Fibroblast of the conjunctiva (primary cell): ENCODE results near the gene AVPR2.

Source experiments
- DNase-seq: peaks from one replicate; pipeline ENCODE4 v3.0.0-alpha.2; 2010; ENCODE audit warnings: low read depth

AVPR2 gene

DNA sequence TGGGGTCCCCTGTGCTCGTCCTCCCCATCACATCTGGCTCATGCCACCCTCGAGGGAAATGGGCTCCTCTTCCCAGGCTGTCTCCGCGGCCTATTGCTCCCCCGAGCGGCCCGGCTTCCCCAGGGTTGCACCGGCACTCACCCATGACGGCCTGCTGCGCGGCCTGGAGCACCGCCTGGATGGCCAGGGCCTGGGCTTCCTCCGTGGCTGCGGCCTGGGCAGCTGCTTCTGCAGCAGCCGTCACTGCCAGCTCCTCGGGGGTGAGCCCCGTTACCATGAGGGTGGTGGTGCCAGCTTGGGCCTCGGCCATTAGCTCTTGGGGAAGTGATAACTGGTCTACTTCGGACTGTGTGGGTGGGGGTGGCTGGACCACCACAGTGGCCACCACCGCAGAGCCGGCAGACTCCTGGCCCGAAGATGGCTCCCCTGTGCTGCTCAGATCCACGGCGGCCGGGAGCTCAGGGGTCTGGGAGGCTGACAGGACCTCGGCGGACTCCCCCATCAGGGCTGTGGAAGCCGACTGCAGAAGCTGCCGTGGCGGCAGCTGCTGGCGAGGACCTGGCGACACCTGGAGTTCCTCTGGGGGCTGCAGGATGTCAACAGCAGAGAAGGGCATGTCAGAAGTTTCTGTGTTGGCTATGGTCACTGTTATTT, 48.0 kb downstream of the AVPR2 start:
- DNase-seq, result no peak

DNA sequence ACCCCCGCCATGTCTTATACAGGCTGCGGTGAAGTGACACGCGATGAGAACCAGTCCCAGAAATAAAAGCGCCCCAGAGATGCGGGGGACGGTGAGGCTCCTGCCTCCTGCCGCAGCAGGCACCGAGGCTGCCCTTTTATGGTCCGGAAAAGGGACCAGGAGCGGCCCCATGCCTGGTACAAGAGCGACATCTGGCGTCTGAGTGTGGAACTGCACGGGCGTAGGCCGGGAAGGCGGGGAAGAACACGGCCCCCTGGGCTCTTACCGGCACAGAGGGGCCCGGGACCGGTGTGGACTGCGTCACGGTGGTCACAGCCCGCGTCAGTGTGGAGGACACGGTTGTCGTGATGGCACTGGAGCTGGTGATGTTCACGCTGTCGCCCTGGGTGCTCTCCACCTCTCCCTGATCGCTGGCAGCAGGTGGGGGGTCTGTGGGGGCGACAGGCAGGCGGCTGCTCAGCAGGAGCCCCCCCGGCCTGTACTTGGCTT, 48.9 kb downstream of the AVPR2 start:
- DNase-seq, result no peak

DNA sequence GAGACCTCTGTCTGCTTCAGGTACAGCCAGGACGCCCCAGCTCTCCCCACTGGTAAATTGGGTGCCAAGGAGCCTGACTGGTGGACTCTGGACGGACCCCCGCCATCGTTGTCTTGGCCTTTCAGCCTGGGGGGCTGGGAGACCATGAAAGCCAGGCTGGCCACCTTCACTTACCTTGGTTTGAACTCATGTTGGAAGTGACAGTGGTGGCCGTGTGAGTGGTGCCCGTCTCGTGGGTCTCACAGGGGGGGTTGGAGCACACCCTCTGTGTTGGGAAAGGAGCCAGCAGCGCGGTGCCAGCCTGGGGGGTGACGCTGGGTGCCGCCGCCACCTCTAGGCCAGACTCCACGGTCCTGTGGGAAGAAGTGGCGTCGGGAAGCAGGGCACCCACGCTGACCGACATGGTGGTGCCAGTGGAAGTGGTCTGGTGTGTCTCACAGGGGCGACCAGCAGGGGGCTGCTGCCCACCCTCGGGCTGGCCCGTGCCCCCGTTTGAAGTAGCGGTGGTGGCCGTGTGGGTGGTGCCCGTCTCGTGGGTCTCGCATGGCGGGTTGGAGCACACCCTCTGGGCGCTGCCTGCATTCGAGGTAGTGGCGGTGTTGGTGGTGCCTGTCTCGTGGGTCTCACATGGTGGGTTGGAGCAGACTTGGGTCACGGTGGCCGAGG, 49.6 kb downstream of the AVPR2 start:
- DNase-seq, result no peak

DNA sequence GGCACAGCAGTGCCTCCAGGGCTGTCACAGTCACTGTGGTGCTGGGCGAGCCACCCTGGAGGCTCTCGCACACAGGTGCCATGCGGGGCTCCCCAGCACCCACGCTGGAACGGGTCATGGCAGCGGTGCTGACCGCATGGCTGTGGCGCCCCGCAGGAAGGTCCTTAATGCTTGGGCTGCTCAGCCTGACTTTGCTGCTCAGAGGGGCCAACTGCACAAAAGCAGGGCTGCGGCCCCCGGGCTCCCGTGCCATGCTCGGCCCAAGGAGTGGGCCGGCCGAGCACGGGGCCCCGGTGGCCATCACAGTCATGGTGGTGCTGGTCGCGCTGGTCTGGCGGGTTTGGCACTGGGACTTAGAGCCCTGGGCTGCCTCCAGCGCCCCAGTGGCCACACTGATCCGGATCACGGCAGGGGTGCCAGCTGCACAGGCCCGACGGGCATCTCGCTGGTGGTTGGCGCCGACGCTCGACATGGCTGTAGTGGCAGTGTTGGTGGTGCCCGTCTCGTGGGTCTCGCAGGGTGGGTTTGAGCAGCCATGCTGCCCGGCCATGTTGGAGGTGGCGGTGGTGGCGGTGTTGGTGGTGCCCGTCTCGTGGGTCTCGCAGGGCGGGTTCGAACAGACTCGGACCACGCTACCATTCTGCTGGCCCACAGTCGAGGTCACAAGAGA, 50.2 kb downstream of the AVPR2 start:
- DNase-seq, result no peak

DNA sequence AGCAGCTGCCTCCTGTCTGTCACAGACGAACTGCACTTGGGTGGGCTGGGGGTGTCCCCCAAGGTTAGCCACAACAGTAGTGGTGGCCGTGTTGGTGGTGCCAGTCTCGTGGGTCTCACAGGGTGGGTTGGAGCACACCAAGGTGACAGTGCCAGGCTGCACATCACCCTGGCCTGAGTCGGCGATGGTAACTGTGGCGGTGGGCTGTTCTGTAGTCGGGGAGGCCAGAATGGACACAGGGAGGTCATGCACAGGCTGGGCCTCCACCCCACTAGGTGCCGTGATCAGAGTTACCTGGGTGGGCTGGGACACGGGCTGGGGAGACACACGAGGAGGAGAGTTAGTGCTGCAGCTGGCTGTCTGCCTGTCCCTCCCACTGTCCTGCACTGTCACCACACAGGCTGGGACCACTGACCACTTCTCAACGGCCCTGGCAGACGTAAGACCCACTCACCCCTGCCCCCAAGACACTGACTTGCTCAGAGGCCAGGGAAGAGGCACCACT, 50.8 kb downstream of the AVPR2 start:
- DNase-seq, result no peak

DNA sequence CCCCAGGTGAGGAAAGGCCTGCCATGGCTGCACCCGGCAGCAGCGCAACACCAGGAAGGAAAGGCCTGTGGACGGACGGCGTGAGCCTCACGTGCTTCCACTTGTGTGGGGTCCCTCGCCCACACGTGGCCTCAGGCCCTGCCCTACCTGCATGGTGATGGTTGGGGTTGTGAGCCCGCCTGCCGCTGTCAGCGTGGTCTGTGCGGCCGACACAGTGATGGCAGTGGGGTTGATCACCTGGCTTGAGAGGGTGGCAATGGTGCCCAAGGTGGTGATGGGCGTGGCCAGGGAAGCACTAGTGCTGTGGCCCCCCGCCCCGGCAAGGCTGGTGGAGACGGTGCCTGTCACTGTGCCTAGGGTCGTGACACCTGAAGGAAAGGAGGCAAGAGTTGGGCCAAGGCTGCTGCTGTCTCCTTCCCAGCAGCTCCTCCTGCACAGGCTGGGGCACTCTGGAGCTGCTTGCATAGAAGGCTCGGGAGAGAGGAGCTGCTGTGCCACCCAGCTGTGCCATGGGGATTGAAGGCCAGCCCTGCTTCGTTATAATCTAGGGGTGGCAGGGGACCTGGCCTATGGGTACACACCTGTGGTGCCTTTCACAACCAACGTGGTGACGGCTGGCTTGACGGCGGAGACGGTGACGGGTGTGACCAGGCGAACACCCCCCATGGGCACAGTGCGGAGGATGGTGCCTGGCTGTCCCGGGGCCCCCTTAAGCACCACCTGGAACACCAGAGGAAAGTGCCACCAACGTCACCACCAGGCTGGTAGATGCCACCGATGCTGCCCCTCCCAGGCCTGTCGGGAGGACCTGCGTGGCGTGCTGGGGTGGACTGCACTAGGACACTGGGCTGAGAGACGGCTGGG, 51.8 kb downstream of the AVPR2 start:
- no peak for DNase-seq
